ENCODE data around the gene NRIP1.

The NRIP1 gene

GRCh38 chr21:15065392-15066122, 757 bp upstream of the NRIP1 start:
- peak; percentile 81 for DNase-seq

GRCh38 chr21:15063814-15064575, 805 bp downstream of the NRIP1 start:
- DNase-seq, result peak; percentile 31

DNA sequence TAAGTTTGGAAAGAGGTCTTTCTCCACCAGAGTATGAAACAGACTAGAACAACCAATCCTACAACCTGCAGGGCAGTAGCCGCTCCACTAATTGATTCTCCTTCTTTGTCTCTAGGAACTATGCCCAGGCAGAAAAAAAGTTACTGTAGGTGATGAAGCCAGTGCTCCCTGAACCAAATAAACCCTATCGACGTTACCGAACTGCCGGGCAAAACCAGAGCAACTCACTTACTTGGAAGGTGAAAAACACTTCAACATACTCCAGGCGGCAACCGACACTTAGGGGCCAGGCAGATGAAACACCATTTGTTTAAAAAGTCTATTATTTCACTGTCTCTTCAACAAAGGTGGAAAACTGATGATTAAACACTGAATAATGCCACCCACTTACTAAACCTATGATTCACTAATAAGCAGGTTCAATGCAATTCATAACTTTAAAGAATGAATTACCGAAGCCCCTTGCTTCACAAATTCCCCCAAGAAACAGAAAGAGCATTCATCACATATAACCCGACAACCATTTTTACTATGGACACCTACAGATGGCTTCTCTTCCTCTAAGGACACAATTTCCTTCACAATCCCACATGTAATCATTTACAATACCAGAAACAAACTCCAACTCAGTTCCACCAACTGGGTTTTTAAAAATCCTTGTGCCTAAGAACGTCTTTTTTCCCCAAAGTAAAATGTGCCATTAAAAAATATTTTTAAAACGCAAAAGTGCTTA, 1.6 kb downstream of the NRIP1 start:
- no peak for DNase-seq

DNA sequence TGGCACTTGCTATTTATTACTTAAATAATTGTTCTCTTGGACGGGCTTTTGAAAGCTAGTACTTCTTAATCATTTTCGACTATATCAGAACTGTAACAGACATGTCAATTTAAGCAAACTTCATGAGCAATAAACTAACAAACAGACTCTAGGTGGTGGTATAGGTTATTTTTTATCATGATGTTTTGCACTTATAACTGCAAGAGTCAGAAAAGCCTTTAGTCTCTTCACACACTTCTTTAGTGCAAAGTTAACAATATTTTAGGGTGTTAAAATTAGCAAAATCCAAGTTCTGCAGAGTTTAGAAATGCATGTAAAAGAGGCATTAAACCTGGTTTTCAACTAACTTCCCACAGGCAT, 2.2 kb downstream of the NRIP1 start:
- DNase-seq, result no peak

GRCh38 chr21:15061747-15062605, 2.8 kb downstream of the NRIP1 start:
- DNase-seq, result no peak

DNA sequence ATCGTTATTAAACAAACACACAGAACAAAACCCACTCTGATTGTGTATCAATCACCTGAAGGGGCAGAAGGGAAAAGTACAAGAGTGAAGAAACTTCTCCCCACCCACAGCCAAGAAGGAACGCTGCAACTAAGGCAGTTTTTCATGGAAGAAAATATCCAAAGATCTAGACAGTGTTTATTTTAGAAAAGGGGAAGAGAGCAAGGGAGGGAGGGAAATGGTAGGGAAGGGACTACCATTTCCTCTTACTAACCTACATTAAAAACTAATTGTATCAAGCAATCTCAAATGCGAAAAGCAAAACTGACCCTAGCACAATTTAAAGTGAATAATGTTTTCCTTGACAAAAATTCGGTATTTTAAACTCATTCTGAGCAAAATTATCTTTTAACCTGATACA, 3.5 kb downstream of the NRIP1 start:
- no peak for DNase-seq

GRCh38 chr21:15060543-15061175, 4.1 kb downstream of the NRIP1 start:
- peak; percentile 59 for DNase-seq

GRCh38 chr21:15059397-15059796, 5.4 kb downstream of the NRIP1 start:
- DNase-seq, result no peak

DNA sequence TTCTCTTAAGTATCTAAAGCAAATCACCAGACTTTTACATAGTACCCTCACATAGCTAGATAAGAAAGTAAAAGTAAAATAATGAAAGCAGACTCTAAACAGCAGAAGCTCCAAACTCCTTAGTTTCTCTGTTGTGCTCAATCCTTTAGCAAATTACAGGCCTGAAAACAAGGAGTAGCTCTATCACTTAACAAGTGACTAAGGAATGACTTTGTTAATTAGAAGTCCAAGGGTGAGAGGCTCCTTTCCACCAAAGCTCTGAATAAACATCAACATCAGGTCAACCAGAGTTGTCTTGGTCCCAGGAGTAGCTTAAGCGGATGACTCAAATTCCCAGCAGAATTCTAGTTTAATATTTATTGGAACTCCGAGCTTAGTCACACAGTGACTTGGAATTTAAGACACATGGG, 5.9 kb downstream of the NRIP1 start:
- DNase-seq, result peak; percentile 61

- DNase-seq, result no peak
Measured at GRCh38 chr21:15057285-15057684, 7.5 kb downstream of the NRIP1 start.

GRCh38 chr21:15054606-15055239, 10.1 kb downstream of the NRIP1 start:
- DNase-seq, result no peak

GRCh38 chr21:15054089-15054488, 10.7 kb downstream of the NRIP1 start:
- no peak for DNase-seq

GRCh38 chr21:15053500-15053899, 11.3 kb downstream of the NRIP1 start:
- DNase-seq, result no peak

DNA sequence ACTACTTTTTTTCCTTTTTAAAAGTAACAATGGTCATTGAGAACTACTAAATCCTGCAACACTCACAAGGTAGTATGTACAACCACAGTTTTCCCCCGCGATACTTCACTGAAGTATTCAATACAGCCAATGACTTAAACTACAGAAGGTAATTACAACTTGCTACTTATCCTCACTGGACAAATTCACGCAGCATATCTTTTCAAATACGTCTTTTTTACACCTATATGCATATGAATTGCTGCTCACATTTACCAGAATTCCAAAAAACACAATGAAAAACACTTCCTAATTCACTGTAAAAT, 12.4 kb downstream of the NRIP1 start:
- DNase-seq, result no peak

DNA sequence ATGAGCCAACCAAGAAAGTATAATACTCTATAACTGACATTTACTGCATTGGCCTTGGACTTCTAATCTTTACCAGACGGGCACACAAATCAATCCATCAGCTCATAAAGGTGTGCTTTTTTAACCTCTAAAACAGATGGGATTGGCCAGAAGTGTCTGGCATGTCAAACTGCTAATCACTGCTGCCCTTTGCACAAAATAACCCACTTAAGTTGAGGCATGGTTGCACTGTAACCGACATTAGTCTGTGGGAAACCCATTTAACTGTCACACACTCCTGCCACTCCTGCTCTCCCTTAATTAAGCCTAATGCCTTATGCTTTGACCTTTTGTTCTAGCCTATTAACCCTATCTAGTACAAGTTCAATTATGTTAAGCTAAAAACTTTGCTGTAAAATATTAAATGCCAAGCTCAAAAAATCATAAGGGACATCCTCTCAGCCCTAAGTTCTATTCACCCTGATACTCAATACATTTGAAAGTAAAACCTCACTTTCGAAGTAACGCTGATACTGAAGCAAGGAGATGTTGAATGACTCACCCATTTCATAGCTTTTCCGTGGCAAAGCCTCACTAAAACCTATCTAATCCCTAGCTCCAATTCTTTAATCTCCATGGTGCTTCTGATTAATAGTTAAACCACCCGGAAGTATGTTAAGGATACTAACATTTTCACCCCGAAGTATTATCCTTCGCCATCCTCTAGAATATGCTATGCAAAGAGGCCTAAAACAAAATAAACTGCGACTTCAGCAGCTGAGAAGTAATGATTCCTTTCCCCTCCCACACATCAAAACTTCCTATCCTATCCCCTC, 12.9 kb downstream of the NRIP1 start:
- DNase-seq, result no peak

GRCh38 chr21:15050568-15051377, 14.0 kb downstream of the NRIP1 start:
- no peak for DNase-seq

DNA sequence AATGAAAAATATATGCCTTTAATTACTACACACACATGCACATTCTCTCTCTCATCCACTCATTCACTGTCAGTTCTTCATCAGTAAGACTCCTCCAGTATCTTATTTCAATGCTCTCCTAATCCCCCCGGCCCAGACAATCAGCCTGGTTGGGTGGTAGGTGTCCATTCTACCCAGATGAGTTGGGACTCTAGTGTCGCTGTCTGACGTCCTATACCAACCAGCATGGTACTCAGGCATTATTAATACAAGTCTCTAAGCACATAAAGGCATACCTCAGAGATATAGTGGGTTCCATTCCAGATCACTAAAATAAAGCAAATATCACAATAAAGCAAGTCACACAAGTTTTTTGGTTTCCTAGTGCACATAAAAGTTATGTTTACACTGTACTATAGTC, 19.8 kb downstream of the NRIP1 start:
- DNase-seq, result no peak

DNA sequence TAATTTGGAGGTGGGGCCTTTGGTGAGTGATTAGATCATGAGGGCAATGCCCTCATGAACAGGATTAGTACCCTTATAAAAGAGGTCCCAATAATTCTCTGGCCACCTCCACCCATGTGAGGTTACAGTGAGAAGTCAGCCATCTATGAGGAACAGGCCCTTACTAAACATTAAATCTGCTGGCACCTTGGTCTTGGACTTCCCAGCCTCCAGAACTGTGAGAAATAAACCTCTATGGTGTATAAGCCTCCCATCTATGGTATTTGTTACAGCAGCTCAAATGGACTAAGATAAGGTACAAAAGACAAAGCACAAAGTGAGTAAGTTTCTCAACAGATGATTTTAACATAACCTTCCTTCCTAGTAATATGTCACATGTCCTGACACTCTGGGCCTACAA, 22.3 kb downstream of the NRIP1 start:
- DNase-seq, result no peak

DNA sequence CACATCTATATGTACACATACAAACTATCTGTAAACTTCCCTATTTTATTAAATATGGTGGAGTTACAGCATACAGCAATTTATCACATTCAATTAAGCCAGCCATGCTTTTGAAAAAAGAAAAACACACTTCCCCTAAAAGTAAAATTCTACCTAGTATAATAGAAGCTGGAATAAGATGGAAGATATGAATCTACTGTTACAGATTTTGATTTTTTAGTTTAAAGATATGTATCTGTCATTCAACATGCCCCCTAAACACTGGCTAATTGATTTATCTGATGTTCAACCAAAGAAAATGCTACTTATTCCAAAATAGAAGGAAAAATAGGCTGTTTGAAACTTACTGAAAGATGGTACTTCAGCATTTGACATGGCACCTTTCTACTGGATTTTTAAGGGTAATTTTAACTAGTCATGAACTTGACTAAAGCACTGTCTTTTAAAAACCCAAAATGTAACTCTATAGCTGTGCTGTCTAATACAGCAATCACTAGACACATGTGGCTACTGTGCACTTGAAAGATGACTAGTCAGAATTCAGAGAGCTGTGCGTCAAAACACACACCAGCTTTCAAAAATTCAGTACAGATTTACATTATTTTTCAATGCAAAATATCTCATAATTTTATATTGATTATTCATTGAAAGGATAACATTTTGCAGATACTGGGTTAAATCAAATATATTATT, 25.0 kb downstream of the NRIP1 start:
- no peak for DNase-seq
